Activated CD4-positive, alpha-beta T cell treated with anti-CD3 and anti-CD28 coated beads, Interleukin-10, Interleukin-2, amounts not matched to agents 100 ng/mL and 50 ng/mL, durations not matched to agents 16 hours and 8 hours (primary cell): ENCODE measurements around the gene PTPRN2.
"Not testable (repeated sequence)": the region's sequence is repeated elsewhere in the genome, so short reads cannot be mapped to it uniquely, and the experiment has no call there.

Source experiments
- DNase-seq: peaks from one replicate; pipeline ENCODE4 v3.0.0-alpha.2; 2020

PTPRN2 gene

DNA sequence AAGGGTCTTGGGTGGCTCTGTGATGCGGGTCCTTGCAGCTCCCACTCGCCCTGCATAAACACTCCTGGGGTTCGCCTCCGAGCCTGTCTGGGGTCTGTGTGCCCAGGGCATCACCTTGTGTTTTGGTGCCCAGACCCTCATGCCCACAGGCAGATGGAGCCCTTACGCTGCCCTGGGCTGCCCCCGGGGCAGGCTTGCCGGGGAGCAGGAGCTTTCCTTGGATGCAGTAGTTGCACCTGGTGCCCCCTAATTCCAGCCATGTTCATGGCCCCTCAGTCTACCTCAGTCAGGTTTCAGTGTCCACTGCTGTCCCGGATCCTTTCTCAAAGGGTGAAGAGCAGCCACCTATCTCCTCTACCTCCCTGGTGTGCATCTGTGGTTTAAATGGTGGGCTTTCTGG is 396.0 kb downstream of the PTPRN2 start:
- DNase-seq = no peak

DNA sequence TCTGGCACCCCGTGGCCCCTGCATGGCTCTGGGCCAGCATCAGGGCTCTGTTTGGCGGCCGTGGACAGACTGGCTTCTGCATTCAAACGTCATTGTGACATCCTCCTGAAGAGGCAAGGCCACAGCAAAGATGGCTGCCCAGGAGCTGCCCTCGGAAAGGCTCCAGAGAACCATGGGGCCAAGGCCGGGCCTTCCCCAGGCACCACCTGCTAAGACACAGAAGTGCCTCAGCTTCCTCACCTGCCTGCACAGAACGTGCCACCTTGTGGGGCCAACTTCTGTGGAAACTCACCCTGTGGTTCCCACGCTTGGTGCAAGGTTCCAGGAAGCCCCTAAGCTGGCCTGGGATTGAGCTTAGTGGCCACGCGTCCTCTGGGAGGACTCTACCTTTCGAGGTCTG is 396.9 kb downstream of the PTPRN2 start:
- DNase-seq = no peak

DNA sequence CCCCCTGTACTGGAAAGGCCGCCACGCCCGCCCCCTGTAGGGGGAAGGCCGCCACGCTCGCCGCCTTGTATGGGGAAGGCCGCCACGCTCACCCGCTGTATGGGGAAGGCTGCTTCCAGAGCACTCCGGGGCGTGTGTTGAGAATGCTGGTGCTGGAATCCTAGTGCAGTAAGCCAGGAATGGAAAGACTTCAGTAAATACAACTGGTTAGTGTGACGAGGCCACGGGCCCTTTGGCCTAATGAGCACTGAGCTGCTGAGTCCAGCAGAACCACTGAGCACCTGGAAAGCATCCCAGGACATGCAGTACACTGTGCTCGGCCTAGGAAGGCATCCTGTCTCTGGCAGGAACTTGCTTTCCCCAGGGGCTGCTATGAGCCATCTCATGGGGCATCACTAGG is 398.9 kb downstream of the PTPRN2 start:
- DNase-seq = no peak

DNA sequence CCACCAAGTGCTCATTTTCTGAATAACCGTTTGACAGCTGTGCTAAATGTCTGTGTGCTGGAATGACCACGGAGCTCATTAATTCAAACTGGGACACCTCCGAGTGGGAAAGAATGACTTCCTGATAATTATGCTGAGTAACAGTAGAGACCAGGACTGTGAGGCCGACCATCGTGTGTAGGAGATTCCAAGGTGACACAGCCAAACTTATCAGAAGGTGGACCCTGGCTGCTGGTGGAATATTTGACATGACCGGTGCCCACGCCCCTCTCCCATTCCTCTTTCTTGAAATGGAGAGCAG is 400.0 kb downstream of the PTPRN2 start:
- no peak for DNase-seq

DNA sequence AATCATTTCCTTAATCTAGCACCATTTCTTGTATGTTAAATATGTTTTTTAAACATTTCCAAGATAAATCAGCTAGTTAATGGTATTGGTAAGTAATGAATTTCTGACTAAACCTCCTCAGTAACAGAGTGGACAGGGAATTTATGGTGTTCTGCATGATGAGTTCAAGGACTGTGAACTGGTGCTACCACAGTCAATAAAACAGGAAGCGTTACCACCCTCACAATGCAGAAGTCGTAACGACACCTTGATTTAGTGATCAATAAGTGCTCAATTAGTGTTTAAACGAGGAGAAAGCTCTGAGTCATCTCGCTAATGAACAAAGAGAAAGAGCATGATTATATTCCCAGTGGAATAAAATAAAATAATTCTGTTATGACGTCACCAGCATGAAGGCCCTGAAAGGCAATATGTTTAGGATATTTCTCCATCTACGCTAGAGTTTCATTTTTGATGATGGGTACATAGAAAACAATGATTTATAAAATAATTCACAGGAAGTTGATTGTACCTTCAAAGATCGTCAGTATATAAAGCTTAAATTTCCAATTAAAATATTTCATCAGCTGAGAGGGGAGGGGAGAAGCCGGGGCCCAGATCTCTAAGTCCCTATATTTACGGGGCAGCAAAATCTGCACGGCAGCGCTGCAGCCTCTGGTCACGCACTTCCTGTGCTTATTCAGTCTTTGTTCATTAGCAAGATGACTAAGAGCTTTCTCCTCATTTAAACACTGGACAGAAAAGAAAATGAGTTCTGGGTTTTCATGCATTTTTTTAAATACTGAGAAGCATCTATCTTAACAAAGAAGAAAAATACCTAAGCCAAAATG is 400.5 kb downstream of the PTPRN2 start:
- no peak for DNase-seq

DNA sequence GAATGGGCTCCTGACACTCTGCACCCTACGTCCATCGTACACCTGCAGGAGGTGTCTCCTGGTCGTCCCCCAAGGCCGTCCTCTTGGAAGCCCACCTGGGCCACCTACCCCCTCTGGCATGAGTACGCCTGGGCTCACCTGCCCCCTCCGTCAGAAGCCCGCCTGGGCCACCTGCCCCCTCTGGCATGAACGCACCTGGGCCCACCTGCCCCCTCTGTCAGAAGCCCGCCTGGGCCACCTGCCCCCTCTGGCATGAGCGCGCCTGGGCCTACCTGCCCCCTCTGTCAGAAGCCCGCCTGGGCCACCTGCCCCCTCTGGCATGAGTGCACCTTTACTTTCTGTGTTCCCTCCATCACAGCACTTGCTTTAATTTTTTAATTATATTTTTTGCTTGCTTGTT is 401.2 kb downstream of the PTPRN2 start:
- no peak for DNase-seq

DNA sequence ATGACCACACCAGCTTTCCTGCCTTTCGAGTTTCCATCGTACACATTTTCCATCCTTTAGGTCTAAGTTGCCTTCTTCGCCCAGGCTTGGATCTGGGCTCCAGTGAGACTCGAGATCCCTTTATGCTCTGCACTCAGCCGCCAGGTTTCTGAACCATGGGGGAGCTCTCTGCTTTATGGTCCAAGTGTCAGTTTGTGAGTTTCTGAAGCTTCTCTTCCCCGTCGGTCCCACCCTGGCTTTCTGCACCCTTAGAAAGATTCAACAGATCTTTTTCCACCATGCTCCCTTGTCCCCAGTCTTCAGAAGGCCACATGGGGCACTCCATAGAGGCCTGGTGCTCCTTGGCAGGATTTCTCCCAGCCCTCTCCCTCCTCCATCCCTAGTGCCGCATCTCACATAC is 402.0 kb downstream of the PTPRN2 start:
- DNase-seq = no peak

DNA sequence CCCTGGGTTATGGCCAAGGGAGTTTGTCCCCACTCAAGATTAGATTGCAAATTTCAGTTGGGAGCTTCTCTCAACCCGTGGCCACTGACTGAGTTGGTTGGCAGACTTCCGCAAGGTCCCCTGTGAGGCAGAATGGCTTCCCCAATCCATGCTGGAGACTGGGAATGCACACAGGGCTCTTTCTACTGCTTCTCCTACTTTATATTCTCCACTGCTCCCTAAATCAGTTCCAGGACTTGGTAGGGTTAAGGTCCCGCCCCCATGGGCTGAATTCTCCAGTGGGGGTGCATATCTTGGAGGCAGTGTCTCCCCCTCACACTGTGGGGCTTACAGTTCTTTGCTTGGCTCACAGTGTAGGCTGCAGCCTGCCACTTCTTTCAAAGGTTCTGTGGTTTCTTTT is 404.2 kb downstream of the PTPRN2 start:
- DNase-seq = no peak

DNA sequence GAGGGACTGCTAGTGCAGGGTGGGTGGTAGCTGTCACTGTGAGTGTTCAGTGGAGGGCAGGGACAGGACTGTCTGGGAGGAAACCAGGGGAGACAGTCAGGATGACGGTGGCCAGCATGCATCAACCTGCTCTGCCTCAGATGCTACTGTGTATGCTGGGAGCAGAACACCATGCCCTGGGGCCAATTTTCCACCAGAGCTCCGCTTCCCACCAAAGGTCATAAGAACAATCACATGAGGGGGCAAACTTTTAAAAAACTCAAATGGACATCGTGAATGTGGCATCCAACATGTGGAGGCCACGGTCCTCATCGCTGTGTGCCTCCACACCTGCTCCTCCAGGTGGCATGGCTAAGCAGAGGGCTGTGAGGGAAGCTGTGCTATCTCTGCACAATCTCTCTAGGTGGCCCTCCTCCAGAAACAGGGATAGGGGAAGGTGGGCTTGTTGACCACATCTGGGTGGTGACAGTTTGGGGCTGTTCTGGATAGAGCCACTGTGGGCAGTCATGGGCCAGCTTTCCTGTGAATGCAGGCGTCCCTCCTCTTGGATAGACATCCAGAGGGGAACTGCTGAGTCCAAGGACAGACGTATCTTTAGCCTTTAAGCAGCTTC is 411.0 kb downstream of the PTPRN2 start:
- no peak for DNase-seq

DNA sequence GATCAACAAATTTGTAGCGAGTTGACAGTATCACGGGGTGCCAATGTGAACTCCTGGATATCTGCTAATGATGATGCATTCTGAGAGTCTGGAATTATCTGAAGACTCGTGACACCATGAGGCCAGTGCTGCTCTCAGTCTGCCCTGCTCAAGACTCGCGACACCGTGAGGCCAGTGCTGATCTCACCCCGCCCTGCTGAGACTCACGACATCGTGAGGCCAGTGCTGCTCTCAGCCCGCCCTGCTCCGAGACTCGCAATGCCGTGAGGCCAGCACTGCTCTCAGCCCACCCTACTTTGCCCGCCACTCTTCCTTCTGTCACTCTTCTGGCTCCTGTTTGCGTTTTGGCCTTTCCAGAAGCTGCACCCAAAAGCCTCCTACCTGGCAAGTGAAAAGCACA is 411.8 kb downstream of the PTPRN2 start:
- no peak for DNase-seq

DNA sequence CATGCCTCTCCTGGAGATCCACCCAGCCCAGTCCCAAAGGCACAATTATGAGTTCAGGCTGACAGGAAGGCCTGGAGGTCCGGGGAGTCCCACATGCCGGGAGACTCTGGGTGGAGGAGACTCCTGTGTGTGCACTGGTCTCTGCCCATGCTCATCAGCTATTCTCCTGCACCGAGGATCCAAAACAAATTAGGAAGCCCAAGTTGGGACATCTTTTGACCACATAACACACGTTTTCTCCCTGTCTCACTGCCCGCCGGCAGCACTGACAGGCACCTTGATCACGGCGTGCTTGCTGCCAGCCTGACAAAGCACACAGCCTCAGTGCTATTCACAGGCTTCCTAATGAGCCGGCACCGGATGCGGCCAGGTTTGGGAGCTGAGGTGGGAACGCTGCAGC is 412.7 kb downstream of the PTPRN2 start:
- DNase-seq = no peak

DNA sequence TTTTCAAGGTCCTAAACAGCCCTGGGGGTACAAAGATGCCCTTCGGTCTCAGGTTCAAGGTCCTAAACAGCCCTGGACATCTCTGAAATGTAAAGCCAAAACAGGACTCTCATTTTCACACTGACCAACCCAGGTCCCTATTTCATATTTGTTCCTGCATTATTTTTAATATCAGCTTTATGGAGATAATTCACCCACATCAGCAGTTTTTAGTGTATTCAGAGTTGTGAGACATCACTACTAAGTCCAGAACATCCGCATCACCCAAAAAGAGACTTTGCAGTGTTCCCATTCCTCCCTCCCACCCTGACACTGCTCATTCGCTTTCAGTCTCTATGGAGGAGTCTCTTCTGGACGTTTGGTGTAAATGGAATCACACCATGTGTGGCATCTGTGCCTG is 420.2 kb downstream of the PTPRN2 start:
- no peak for DNase-seq

DNA sequence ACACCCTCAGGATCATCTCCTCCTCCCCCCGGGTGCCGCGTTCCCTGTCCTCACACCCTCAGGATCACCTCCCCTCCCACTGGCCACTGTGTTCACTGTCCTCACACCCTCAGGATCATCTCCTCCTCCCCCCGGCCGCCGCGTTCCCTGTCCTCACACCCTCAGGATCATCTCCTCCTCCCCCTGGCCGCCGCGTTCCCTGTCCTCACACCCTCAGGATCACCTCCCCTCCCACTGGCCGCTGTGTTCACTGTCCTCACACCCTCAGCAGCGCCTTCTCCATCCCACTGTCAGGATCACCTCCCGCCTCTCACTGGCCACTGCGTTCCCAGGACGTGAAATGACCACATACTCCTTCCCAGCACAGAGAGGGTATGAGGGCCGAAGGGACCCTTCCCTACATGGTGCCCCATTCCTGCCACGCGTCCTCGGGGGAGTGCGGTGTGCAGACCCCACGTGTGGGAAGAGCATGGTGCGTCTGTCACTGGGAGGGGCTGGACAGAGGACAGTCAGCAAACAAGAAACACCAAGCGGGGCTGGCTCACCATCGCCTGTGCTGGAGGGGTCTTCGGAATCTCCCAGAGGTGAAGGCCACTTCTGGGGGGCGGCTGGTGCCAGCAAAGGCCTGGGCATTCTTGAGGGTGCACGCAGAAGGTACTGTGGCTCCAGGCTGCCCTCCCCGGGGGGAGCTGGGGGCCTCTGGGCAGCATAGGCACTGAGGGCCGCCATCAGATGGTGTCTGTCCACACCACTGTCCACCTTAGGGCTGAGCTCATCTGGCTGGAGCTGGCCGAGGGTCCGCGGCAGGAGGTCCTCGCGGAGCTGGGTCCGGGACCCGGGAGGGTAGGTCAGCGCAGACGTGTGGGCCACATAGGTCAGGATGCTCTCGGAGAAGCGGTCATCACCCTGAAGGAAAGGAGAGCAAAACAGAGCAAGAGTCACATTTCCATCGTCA is 421.0 kb downstream of the PTPRN2 start:
- DNase-seq = no peak

DNA sequence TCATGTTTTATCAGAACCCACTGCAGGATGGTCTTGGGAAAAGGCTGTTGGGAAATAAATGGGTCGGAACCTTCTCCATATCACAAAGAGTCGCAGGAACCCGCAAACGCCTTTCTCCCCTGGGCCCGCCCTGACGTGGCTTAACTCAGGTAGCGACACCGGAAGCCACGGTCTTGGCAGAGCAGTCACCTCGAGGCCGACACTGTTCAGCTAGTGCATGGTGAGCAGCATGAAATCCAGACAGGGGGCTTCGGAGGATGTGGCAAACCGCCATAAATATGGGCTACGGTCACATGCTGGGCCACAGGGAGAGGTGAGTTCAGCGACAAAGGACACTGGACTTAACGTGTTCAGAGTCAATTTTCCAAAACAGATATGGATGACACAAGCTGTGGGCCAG is 421.9 kb downstream of the PTPRN2 start:
- no peak for DNase-seq

DNA sequence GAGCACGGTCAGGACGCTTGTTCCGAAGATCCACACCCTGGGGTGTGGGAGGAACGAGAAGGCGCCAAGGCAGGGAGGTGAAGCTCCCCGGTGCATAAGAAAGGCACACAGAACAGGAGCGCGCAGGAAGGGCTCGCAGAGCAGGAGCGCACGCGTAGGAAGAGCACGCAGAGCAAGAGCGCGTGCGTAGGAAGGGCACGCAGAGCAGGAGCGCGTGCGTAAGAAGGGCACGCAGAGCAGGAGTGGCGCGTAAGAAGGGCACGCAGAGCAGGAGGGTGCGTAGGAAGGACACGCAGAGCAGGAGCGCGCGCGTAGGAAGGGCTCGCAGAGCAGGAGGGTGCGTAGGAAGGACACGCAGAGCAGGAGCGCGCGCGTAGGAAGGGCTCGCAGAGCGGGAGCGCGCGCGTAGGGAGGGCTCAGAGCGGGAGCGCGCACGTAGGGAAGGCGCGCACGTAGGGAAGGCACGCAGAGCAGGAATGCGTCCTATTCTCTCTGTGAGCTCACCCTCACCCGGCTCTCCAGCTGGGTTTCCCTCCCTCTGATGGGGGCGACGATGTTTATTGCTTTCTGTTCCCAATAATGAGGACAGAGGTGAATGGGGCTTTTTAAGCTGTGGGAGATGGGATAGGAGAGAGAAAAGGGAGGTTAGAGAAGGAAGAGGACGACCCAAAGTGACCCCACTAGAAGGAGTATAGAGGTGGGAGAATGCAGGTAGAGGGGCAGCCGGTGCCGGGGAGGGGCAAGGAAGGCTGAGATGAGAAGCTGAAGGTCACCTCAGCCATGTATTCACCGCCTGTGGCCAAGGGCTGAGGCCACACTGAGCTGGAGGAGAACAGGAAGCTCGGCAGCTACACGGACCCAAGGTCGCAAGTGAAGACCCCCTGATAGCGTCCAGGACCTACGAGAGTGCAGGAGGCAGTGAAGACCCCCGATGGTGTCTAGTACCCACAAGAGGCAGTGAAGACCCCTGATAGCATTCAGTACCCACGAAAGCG is 423.2 kb downstream of the PTPRN2 start:
- no peak for DNase-seq

DNA sequence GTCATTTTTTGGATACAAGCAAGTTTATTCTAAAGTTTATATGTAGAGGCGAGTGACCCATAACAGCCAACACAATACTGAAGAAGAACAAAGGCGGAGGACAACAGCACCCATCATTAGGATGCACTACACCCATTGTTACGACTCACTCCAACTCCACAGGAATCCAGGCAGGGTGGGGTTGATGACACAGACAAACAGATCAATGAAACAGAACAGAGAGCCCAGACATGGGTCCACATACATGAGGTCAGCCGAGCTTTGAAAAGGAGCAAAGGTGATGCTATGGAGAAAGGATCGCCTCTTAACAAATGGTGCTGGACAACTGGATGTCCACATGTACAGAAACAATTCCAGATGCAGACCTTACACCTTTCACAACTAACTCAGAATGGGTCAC is 426.4 kb downstream of the PTPRN2 start:
- no peak for DNase-seq

DNA sequence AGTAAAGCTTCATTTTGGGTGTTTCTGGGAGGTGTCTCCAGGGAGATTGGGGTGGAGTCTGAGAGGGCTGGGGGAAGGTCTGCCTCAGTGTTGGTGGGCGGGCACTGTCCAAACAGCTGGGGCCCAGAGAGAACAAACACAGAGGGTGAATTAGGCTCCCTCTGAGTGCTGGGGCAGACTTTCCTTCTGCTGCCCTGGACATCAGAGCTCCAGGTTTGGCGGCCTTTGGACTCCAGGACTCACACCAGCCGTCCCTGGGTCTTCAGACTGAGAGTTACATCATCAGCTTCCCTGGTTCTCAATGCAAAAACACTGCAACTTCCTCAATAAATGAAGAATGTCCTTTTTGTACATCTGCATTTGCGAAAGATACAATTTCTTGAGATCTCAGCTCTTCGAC is 427.4 kb downstream of the PTPRN2 start:
- no peak for DNase-seq

DNA sequence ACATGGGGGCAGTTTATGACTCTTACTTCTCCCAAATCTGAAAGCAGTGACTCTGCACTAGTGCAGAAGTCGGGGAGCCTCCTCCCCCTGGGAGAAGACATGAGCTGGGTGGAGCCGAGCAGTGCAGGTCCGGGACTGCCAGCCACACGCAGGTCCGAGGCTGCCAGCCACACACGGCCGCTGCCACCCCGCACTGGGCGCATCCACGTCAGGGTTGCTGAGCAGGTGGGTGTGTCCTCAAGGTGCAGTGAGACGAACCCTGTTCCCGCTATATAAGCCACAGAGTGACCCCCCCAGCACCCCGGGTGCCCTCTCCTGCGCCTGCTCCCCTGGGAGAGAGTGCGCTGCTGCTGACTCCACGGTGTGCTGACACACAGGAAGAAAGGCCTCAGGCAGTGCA is 430.2 kb downstream of the PTPRN2 start:
- no peak for DNase-seq

DNA sequence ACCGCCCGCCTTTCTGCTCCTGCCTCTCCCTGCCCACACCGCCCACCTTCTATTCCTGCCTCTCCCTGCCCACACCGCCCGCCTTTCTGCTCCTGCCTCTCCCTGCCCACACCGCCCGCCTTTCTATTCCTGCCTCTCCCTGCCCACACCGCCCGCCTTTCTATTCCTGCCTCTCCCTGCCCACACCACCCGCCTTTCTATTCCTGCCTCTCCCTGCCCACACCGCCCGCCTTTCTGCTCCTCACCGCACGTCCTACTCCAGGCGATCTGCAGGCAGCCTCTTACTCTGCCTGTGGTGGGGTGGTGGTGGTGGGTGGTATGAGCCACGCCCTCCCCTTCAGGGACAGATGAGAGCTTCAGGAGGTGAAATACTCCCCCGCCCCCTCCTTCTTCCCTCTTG is 436.4 kb downstream of the PTPRN2 start:
- DNase-seq = peak; percentile 17

DNA sequence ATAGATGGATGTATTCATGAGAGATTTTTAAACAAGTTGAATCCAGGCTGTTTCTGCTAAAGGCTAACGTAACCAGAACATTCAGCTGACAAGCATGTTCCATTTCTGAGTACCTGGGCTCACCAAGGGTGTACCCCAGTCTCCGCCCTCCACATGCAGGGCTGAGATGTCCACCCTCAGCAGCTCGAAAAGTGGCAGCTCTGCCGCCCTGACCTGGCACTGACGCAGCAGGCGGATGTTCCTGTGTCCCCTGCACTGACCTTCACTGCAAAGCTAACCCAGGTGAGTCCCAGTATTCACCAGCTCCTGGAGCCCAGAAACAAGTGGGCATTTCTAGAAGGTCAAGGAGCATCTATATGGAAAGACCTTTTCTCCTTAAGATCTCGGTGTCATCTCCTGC is 437.4 kb downstream of the PTPRN2 start:
- no peak for DNase-seq

DNA sequence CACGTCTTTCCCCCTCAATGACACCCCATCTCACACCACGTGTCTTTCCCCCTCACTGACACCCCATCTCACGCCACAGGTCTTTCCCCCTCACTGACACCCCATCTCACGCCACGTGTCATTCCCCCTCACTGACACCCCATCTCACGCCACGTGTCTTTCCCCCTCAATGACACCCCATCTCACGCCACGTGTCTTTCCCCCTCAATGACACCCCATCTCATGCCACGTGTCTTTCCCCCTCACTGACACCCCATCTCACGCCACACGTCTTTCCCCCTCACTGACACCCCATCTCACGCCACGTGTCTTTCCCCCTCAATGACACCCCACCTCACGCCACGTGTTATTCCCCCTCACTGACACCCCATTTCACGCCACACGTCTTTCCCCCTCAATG is 440.2 kb downstream of the PTPRN2 start:
- DNase-seq = not testable (repeated sequence)

DNA sequence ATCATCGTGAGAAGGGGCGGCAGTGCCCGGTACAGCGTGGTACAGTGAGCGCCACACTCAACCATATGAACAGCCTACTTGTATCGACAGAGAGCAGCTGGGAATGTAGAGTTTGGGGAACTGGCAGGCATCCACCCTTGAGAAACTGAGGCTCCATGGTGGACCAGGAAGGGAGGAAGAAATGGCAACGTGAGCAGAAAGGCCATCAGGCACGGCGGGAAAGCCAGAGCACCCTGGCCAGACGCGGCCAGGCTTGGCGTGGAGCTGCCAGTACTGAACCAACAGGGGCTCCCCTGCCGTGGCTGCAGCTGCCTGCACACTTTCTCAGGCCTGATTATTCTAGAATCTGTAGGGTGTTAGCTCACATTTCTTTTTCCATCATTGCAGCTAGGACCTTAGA is 442.3 kb downstream of the PTPRN2 start:
- no peak for DNase-seq
